ENCODE results near the gene CHST11. TPM values are rescaled to one million over a fixed set of nuclear protein-coding genes. Genes with fewer than 3 reads are reported as not detected.

CHST11 gene
- polyA plus RNA-seq, 1 donor (not counting 4 experiments of a cell fraction or from before 2014, with no cell fraction given), result 11.9 TPM

DNA sequence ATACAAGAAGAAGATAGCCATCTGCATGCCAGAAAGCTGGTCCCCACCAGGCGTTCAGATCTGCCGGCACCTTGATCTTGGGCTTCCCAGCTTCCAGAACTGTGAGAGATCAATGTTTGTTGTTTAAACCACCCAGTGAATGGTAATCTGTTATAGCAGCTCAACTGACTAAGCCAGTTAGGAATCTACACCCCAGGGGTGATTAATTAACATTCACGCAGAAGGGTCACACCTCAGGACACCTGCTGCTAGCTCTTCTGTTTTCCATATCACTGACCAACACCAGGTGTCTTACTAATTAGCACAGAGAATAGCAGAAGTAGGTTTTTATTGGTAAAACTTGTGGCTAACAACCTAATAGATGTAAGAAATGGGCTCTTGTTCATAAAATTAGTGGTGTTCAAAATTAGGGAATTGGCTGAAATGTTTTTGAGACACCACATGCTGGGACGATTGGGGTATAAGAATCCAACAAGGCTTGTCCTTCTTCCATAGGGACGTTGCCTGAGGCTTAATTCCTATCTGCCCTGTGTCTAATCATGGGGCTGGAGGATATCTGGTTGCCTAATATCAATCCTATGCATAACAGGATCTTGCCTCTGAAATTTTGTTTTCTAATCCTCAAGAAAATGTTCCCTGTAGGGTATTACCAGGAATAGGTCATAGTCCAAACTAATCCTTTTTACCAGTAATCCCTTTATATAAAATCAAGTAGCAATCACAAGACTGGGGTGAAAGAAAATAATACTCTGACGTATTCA, 42.0 kb upstream of the CHST11 start:
- no peaks in the 10 kb centered on the region for H3K9me3 ChIP-seq (ENCODE audit: control insufficient read depth, low read depth, low read length)
- H3K27ac ChIP-seq (ENCODE audit: control insufficient read depth, insufficient read depth, low read length), result no peak overlapping the region
- H3K9ac ChIP-seq (ENCODE audit: control insufficient read depth, extremely low read depth, insufficient read depth, low read length), result no peak overlapping the region
- H3K9me1 ChIP-seq (ENCODE audit: control insufficient read depth, extremely low read depth, insufficient read depth, low read length), result no peaks in the 10 kb centered on the region
- no peaks in the 10 kb centered on the region for H3K36me3 ChIP-seq (ENCODE audit: control insufficient read depth in 2 of 2, extremely low read depth in 1 of 2, insufficient read depth in 2 of 2, low read length in 2 of 2)
- H3K27me3 ChIP-seq (ENCODE audit: control insufficient read depth, extremely low read depth, insufficient read depth, low read length), result peaks cover 2% of the 10 kb centered on the region
- peaks cover 5% of the 10 kb centered on the region for H3K4me1 ChIP-seq (ENCODE audit: control insufficient read depth, extremely low read depth, insufficient read depth, low read length)
- no peaks in the 10 kb centered on the region for H4K20me1 ChIP-seq (ENCODE audit: control insufficient read depth, extremely low read depth, insufficient read depth, low read length)
- H3K4me2 ChIP-seq (ENCODE audit: control insufficient read depth, extremely low read depth, insufficient read depth, low read depth, low read length), result no peak overlapping the region
- FAIRE-seq (no peak), DNase-seq (ENCODE audit: low read depth, low spot score) (no peak)
- no peak overlapping the region for H3K4me3 ChIP-seq (ENCODE audit: control insufficient read depth in 2 of 3, extremely low read depth in 1 of 3, insufficient read depth in 2 of 3, low read depth in 1 of 3, low read length in 3 of 3)
- dilution Hi-C loops (cut with MboI; ENCODE audit: extremely low pct_ligation_motif_present, low sequenced_read_pairs), result no loop called here
- H3K79me2 ChIP-seq (ENCODE audit: control insufficient read depth, insufficient read depth, low read length), result no peaks in the 10 kb centered on the region
- TF ChIP-seq, protein P1, sequence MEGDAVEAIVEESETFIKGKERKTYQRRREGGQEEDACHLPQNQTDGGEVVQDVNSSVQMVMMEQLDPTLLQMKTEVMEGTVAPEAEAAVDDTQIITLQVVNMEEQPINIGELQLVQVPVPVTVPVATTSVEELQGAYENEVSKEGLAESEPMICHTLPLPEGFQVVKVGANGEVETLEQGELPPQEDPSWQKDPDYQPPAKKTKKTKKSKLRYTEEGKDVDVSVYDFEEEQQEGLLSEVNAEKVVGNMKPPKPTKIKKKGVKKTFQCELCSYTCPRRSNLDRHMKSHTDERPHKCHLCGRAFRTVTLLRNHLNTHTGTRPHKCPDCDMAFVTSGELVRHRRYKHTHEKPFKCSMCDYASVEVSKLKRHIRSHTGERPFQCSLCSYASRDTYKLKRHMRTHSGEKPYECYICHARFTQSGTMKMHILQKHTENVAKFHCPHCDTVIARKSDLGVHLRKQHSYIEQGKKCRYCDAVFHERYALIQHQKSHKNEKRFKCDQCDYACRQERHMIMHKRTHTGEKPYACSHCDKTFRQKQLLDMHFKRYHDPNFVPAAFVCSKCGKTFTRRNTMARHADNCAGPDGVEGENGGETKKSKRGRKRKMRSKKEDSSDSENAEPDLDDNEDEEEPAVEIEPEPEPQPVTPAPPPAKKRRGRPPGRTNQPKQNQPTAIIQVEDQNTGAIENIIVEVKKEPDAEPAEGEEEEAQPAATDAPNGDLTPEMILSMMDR (optimal IDR thresholded peaks at IDR 0.05 in 1 of 3, IDR thresholded peaks at IDR 0.05 in 1 of 3, conservative IDR thresholded peaks at IDR 0.05 in 1 of 3; ENCODE audit: extremely low read depth in 1 of 3, insufficient read depth in 2 of 3, low read length in 3 of 3), result no peak
- TF ChIP-seq EZH2 (IDR thresholded peaks at IDR 0.05; ENCODE audit: low read length), result no peak
- no peak overlapping the region for H2AFZ ChIP-seq (ENCODE audit: control insufficient read depth, low read length)

GRCh38 chr12:104415342-104415980, 41.3 kb upstream of the CHST11 start:
- Histone ChIP-seq H3K9ac (ENCODE audit: control insufficient read depth, extremely low read depth, insufficient read depth, low read length) (no peak overlapping the region), H3K9me1 (ENCODE audit: control insufficient read depth, extremely low read depth, insufficient read depth, low read length) (no peaks in the 10 kb centered on the region), H2AFZ (ENCODE audit: control insufficient read depth, low read length) (no peak overlapping the region), H3K27ac (ENCODE audit: control insufficient read depth, insufficient read depth, low read length) (no peak overlapping the region), H3K79me2 (ENCODE audit: control insufficient read depth, insufficient read depth, low read length) (no peaks in the 10 kb centered on the region), H3K27me3 (ENCODE audit: control insufficient read depth, extremely low read depth, insufficient read depth, low read length) (peaks cover 2% of the 10 kb centered on the region), H3K36me3 (ENCODE audit: control insufficient read depth in 2 of 2, extremely low read depth in 1 of 2, insufficient read depth in 2 of 2, low read length in 2 of 2) (no peaks in the 10 kb centered on the region), H3K9me3 (ENCODE audit: control insufficient read depth, low read depth, low read length) (no peaks in the 10 kb centered on the region), H3K4me2 (ENCODE audit: control insufficient read depth, extremely low read depth, insufficient read depth, low read depth, low read length) (no peak overlapping the region), H4K20me1 (ENCODE audit: control insufficient read depth, extremely low read depth, insufficient read depth, low read length) (no peaks in the 10 kb centered on the region), H3K4me3 (ENCODE audit: control insufficient read depth in 2 of 3, extremely low read depth in 1 of 3, insufficient read depth in 2 of 3, low read depth in 1 of 3, low read length in 3 of 3) (no peak overlapping the region), H3K4me1 (ENCODE audit: control insufficient read depth, extremely low read depth, insufficient read depth, low read length) (peaks cover 5% of the 10 kb centered on the region)
- DNase-seq (ENCODE audit: low read depth, low spot score) (no peak), FAIRE-seq (no peak)
- no peak for TF ChIP-seq EZH2 (IDR thresholded peaks at IDR 0.05; ENCODE audit: low read length)
- TF ChIP-seq, protein P1 (optimal IDR thresholded peaks at IDR 0.05 in 1 of 3, IDR thresholded peaks at IDR 0.05 in 1 of 3, conservative IDR thresholded peaks at IDR 0.05 in 1 of 3; ENCODE audit: extremely low read depth in 1 of 3, insufficient read depth in 2 of 3, low read length in 3 of 3), result no peak
- dilution Hi-C loops (cut with MboI; ENCODE audit: extremely low pct_ligation_motif_present, low sequenced_read_pairs), result no loop called here
